GM23338 (cell line): ENCODE results near the gene ZFYVE21. TPM values are rescaled to one million over a fixed set of nuclear protein-coding genes. Genes with fewer than 3 reads are reported as not detected.
A peak's percentile ranks its signal among the peaks of the same experiment; 100 is the strongest.

Experiments used
- ATAC-seq: fragments of 200-7000 bp; cut with Tn5 transposase; 3 replicates; pipeline ENCODE4 v1.9.1; 2020
- DNase-seq: peaks from one replicate; pipeline ENCODE4 v3.0.0-alpha.2; 2015; ENCODE audit warnings: low spot score
- H2AFZ ChIP-seq: fragments of 200-600 bp; sonication (generic); 2 replicates; pipeline ENCODE4 v1.8.0; 2016; ENCODE audit warnings: antibody characterized with exemption, mild to moderate bottlenecking, moderate library complexity
- H3F3A ChIP-seq: fragments of 200-600 bp; sonication (generic); replicated peaks from 2 replicates; pipeline ENCODE4 v1.8.0; 2017; ENCODE audit warnings: antibody characterized with exemption, mixed run types, low read depth
- H3K27ac ChIP-seq: fragments of 200-600 bp; sonication (generic); 2 replicates; pipeline ENCODE4 v1.6.1; 2016; ENCODE audit warnings: low read depth
- H3K27me3 ChIP-seq: fragments of 200-600 bp; sonication (generic); 2 replicates; pipeline ENCODE4 v1.8.0; 2016; ENCODE audit warnings: mild to moderate bottlenecking, mixed run types, moderate library complexity; ENCODE audit not compliant: insufficient read depth
- H3K36me3 ChIP-seq: fragments of 200-600 bp; sonication (generic); 2 replicates; pipeline ENCODE4 v1.8.0; 2016; ENCODE audit warnings: mild to moderate bottlenecking; ENCODE audit not compliant: insufficient read depth
- H3K4me1 ChIP-seq: fragments of 200-600 bp; sonication (generic); 2 replicates; pipeline ENCODE4 v1.8.0; 2016; ENCODE audit warnings: mild to moderate bottlenecking, moderate library complexity; ENCODE audit not compliant: insufficient read depth
- H3K4me2 ChIP-seq: fragments of 200-600 bp; sonication (generic); 2 replicates; pipeline ENCODE4 v1.7.1; 2017; ENCODE audit warnings: mixed run types
- H3K4me3 ChIP-seq: fragments of 200-600 bp; sonication (generic); 2 replicates; pipeline ENCODE4 v1.6.1; 2016; ENCODE audit warnings: mixed run types
- H3K79me2 ChIP-seq: fragments of 200-600 bp; sonication (generic); replicated peaks from 2 replicates; pipeline ENCODE4 v1.8.0; 2017; ENCODE audit warnings: mild to moderate bottlenecking; ENCODE audit not compliant: insufficient read depth
- H3K9me2 ChIP-seq: fragments of 200-600 bp; sonication (generic); 2 replicates; pipeline ENCODE4 v1.8.0; 2017; ENCODE audit not compliant: insufficient read depth
- H4K20me1 ChIP-seq: fragments of 200-600 bp; sonication (generic); replicated peaks from 2 replicates; pipeline ENCODE4 v1.8.0; 2017; ENCODE audit warnings: mild to moderate bottlenecking; ENCODE audit not compliant: insufficient read depth
- H3K27ac Mint-ChIP-seq: 2 replicates; pipeline ENCODE4 v1.8.0; 2020; ENCODE audit warnings: inconsistent platforms, mild to moderate bottlenecking, moderate library complexity, mixed read lengths
- H3K27me3 Mint-ChIP-seq: 3 replicates; pipeline ENCODE4 v1.8.0; 2022; ENCODE audit warnings: low read depth, mild to moderate bottlenecking, moderate library complexity, mixed read lengths, inconsistent platforms; ENCODE audit not compliant: insufficient read depth, poor library complexity
- H3K36me3 Mint-ChIP-seq: 3 replicates; pipeline ENCODE4 v1.8.0; 2021; ENCODE audit warnings: low read depth, mild to moderate bottlenecking, inconsistent platforms, moderate library complexity, mixed read lengths
- H3K4me1 Mint-ChIP-seq: 3 replicates; pipeline ENCODE4 v1.8.0; 2020; ENCODE audit warnings: mild to moderate bottlenecking, inconsistent platforms, mixed read lengths
- H3K4me3 Mint-ChIP-seq: 3 replicates; pipeline ENCODE4 v1.8.0; 2021; ENCODE audit warnings: moderate library complexity, mild to moderate bottlenecking, inconsistent platforms, mixed read lengths
- H3K9me3 Mint-ChIP-seq: 3 replicates; pipeline ENCODE4 v1.8.0; 2020; ENCODE audit warnings: moderate library complexity, mild to moderate bottlenecking, inconsistent platforms, mixed read lengths
- EZH2phosphoT487 ChIP-seq: fragments of 200-600 bp; sonication (generic); IDR thresholded peaks from one replicate; pipeline ENCODE4 v1.8.1; 2018; ENCODE audit warnings: antibody characterized with exemption; ENCODE audit not compliant: unreplicated experiment
- JUNB ChIP-seq: IDR thresholded peaks from one replicate; pipeline ENCODE4 v1.6.1; 2016; ENCODE audit warnings: antibody characterized with exemption; ENCODE audit not compliant: unreplicated experiment
- POLR2AphosphoS5 ChIP-seq: IDR thresholded peaks from 2 replicates; pipeline ENCODE4 v1.6.1; 2016; ENCODE audit warnings: antibody characterized with exemption, low read depth
- ZNF114 ChIP-seq: fragments of 250-450 bp; sonication (Bioruptor Pico); IDR thresholded peaks from 2 replicates; pipeline ENCODE4 v1.5.0; 2020; ENCODE audit warnings: mild to moderate bottlenecking, moderate library complexity
- ZNF331 ChIP-seq: fragments of 250-450 bp; sonication (Bioruptor Pico); IDR thresholded peaks from 2 replicates; pipeline ENCODE4 v1.5.0; 2020; ENCODE audit warnings: low read depth, mild to moderate bottlenecking, moderate library complexity
- polyA plus RNA-seq: library from polyadenylated mRNA; unstranded; fragments of >200 nt; fragmentation: Nextera tagmentation; extraction: Ambion mirVana; gene quantifications from 2 replicates; pipeline ENCODE4 v1.2.1, GENCODE V29; 2016
- total RNA-seq: library from RNA; depleted of rRNA; stranded (reverse); fragments of >200 nt; shearing (Covaris generic); gene quantifications from 2 replicates; pipeline ENCODE4 v1.2.3, GENCODE V29; 2014
- TF ChIP-seq, protein P1 (sequence below): fragments of 250-450 bp; sonication (Bioruptor Pico); IDR thresholded peaks from 2 replicates; pipeline ENCODE4 v1.5.0; 2020; ENCODE audit warnings: mild to moderate bottlenecking, moderate library complexity

The ZFYVE21 gene
- total and polyA plus RNA-seq, 2 experiments from 2014 or later: 88.0 to 89.6 TPM

DNA sequence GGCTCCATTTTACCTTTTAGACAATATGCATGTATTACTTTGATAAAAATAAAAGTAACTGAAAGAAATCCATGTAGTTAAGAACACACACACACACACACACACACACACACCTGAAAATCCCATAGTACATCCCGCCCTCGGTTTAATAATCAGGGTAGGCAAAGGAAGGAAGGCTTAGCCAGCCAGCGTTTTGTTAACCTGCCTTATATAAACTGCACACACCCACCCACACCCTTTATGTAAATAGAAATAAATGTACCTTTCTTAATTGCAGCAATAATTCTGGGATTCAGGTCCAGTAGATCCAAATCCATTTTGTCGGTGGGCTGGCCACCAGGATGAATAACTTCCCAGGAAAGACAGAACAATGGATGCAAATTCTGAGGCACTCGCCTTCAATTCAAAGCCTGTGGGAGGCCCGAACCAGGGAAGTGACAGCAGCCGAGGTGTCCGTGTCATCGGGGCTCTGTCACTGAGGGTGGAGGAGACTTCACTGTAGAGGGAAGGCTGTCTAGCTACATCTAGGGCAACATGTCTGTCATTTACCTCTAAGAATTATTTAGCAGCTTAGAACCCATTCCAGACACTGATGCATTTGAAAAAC lies 4.7 kb upstream of the ZFYVE21 start:
- H3K36me3 ChIP-seq: 0 out of 2 replicates have a peak, but pooled peaks cover 5% of the 10 kb centered on the region
- peak overlapping the region; percentile 30; the same call in 2 of the 3 replicates for H3K4me3 Mint-ChIP-seq
- H2AFZ ChIP-seq: no peak overlapping the region
- H3K79me2 ChIP-seq: peaks cover 20% of the 10 kb centered on the region
- no peaks in the 10 kb centered on the region for H3K9me2 ChIP-seq
- no peak for TF ChIP-seq JUNB
- no peak overlapping the region for H3K4me3 ChIP-seq
- H3K36me3 Mint-ChIP-seq: peaks cover 35% of the 10 kb centered on the region
- no peak overlapping the region for H3K27ac ChIP-seq
- H3F3A ChIP-seq: peaks cover 20% of the 10 kb centered on the region; the same call in 1 of the 2 replicates
- no peaks in the 10 kb centered on the region for H3K27me3 ChIP-seq
- no peak for ATAC-seq
- peaks cover 11% of the 10 kb centered on the region for H3K4me1 ChIP-seq
- peak overlapping the region; percentile 38 for H3K4me2 ChIP-seq
- H4K20me1 ChIP-seq: peaks cover 24% of the 10 kb centered on the region
- no peak for DNase-seq
- H3K27me3 Mint-ChIP-seq: peaks cover 23% of the 10 kb centered on the region
- H3K4me1 Mint-ChIP-seq: peaks cover 28% of the 10 kb centered on the region
- H3K27ac Mint-ChIP-seq: no peak overlapping the region
- H3K9me3 Mint-ChIP-seq: no peaks in the 10 kb centered on the region

DNA sequence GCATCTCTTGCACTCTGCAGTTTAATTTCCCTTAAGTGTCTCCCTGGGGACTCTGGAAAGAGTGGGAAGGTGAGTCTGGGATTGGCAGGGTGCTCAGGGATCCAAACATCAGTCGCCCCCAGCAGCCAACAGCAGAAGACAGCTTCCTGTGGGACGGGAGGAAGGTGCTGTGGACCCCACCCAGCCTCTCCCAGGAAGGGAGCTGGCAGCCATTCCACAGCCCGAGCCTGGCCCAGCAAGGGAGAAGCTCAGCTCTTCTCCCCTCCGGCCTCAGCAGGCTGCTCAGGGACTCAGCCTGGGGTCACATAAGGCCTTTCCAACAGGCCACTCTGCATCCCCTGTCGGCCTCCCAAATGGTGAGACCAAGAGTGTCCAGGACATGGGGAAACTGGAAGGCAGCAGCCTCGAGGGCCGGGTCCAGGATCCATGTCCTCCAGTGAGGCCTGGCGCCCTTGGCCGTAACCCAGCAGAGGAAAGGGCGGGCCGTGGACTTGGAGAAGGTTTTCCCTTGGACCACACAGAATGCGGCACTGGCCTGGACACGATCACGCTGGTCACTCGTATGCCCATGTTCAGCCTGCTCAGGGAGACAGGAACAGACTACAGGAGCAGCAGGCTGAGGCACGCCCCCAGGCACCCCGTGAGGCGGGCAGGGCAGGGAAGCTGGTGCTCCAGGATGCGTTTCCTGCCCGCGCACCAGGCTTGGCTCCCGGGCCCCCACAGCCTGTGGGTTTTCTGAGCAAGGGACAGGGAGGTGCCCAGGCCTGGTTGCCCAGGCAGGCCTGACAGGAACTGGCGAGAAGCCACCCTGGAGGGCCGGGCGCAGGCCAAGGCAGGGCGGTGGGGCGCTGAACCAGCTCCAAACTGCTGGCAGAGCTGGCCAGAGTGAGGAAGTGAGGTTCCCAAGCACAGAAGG lies 3.8 kb upstream of the ZFYVE21 start:
- ATAC-seq: no peak
- peak overlapping the region; percentile 38 for H3K4me2 ChIP-seq
- no peaks in the 10 kb centered on the region for H3K27me3 ChIP-seq
- H3K27ac ChIP-seq: no peak overlapping the region
- no peaks in the 10 kb centered on the region for H3K9me2 ChIP-seq
- H2AFZ ChIP-seq: no peak overlapping the region
- H3K79me2 ChIP-seq: peaks cover 27% of the 10 kb centered on the region
- no peak overlapping the region for H3K27ac Mint-ChIP-seq
- H3K4me1 Mint-ChIP-seq: peaks cover 30% of the 10 kb centered on the region
- H3K36me3 ChIP-seq: 0 out of 2 replicates have a peak, but pooled peaks cover 5% of the 10 kb centered on the region
- H3K4me3 Mint-ChIP-seq: peak overlapping the region; percentile 30; the same call in 1 of the 3 replicates
- H3F3A ChIP-seq: peaks cover 20% of the 10 kb centered on the region; the same call in 1 of the 2 replicates
- H3K4me1 ChIP-seq: peaks cover 11% of the 10 kb centered on the region
- H3K27me3 Mint-ChIP-seq: peaks cover 23% of the 10 kb centered on the region
- no peak for DNase-seq
- peaks cover 35% of the 10 kb centered on the region for H3K36me3 Mint-ChIP-seq
- TF ChIP-seq POLR2AphosphoS5 (0 out of 2 replicates have a peak, but pooled peaks have one; percentile 10), EZH2phosphoT487 (no peak), ZNF114 (no peak)
- H4K20me1 ChIP-seq: peaks cover 24% of the 10 kb centered on the region
- no peak overlapping the region for H3K4me3 ChIP-seq
- H3K9me3 Mint-ChIP-seq: no peaks in the 10 kb centered on the region

DNA sequence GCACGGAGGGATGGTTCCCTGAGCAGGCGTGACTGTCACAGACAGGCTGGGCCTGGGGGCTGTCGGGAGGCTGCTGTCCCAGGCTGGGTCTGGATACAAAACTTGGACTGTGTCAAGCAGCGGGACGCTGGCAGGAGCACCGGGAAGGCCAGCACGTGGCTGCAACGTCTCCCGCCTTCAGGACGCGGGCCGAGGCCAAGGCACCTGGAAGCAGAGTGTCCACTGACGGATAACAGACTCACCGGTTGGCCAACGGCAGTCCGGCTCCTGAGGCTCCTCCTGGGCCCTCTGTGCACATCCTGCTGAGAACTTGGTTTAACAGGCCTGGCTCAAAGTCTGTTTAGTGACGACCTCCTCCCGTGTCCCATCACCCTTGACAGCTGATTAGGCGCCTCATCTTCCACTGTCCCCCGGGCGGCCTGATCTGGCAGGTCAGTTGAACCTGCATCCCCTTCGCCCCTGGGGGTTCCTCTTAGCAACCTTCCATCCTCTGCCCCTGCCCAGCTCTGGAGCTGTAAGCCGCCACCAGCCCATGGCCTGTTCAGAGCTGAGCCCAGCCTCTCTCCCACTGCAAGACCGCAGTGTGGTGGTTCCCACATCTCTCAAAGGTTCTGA lies 2.9 kb upstream of the ZFYVE21 start:
- H3K4me2 ChIP-seq: no peak overlapping the region
- peak overlapping the region; percentile 78 for H3K27ac Mint-ChIP-seq
- H3K9me2 ChIP-seq: no peaks in the 10 kb centered on the region
- peak overlapping the region; percentile 88; the same call in 2 of the 3 replicates for H3K4me3 Mint-ChIP-seq
- peaks cover 20% of the 10 kb centered on the region; the same call in 1 of the 2 replicates for H3F3A ChIP-seq
- no peaks in the 10 kb centered on the region for H3K9me3 Mint-ChIP-seq
- H3K27me3 Mint-ChIP-seq: peaks cover 23% of the 10 kb centered on the region
- H4K20me1 ChIP-seq: peaks cover 24% of the 10 kb centered on the region
- no peak overlapping the region for H3K27ac ChIP-seq
- H3K36me3 Mint-ChIP-seq: peaks cover 37% of the 10 kb centered on the region
- peaks cover 37% of the 10 kb centered on the region for H3K79me2 ChIP-seq
- H2AFZ ChIP-seq: no peak overlapping the region
- 0 out of 2 replicates have a peak, but pooled peaks cover 5% of the 10 kb centered on the region for H3K36me3 ChIP-seq
- peaks cover 11% of the 10 kb centered on the region for H3K4me1 ChIP-seq
- H3K4me3 ChIP-seq: no peak overlapping the region
- H3K4me1 Mint-ChIP-seq: peaks cover 39% of the 10 kb centered on the region
- no peak for ATAC-seq
- no peak for DNase-seq
- H3K27me3 ChIP-seq: no peaks in the 10 kb centered on the region
- TF ChIP-seq, protein P1, sequence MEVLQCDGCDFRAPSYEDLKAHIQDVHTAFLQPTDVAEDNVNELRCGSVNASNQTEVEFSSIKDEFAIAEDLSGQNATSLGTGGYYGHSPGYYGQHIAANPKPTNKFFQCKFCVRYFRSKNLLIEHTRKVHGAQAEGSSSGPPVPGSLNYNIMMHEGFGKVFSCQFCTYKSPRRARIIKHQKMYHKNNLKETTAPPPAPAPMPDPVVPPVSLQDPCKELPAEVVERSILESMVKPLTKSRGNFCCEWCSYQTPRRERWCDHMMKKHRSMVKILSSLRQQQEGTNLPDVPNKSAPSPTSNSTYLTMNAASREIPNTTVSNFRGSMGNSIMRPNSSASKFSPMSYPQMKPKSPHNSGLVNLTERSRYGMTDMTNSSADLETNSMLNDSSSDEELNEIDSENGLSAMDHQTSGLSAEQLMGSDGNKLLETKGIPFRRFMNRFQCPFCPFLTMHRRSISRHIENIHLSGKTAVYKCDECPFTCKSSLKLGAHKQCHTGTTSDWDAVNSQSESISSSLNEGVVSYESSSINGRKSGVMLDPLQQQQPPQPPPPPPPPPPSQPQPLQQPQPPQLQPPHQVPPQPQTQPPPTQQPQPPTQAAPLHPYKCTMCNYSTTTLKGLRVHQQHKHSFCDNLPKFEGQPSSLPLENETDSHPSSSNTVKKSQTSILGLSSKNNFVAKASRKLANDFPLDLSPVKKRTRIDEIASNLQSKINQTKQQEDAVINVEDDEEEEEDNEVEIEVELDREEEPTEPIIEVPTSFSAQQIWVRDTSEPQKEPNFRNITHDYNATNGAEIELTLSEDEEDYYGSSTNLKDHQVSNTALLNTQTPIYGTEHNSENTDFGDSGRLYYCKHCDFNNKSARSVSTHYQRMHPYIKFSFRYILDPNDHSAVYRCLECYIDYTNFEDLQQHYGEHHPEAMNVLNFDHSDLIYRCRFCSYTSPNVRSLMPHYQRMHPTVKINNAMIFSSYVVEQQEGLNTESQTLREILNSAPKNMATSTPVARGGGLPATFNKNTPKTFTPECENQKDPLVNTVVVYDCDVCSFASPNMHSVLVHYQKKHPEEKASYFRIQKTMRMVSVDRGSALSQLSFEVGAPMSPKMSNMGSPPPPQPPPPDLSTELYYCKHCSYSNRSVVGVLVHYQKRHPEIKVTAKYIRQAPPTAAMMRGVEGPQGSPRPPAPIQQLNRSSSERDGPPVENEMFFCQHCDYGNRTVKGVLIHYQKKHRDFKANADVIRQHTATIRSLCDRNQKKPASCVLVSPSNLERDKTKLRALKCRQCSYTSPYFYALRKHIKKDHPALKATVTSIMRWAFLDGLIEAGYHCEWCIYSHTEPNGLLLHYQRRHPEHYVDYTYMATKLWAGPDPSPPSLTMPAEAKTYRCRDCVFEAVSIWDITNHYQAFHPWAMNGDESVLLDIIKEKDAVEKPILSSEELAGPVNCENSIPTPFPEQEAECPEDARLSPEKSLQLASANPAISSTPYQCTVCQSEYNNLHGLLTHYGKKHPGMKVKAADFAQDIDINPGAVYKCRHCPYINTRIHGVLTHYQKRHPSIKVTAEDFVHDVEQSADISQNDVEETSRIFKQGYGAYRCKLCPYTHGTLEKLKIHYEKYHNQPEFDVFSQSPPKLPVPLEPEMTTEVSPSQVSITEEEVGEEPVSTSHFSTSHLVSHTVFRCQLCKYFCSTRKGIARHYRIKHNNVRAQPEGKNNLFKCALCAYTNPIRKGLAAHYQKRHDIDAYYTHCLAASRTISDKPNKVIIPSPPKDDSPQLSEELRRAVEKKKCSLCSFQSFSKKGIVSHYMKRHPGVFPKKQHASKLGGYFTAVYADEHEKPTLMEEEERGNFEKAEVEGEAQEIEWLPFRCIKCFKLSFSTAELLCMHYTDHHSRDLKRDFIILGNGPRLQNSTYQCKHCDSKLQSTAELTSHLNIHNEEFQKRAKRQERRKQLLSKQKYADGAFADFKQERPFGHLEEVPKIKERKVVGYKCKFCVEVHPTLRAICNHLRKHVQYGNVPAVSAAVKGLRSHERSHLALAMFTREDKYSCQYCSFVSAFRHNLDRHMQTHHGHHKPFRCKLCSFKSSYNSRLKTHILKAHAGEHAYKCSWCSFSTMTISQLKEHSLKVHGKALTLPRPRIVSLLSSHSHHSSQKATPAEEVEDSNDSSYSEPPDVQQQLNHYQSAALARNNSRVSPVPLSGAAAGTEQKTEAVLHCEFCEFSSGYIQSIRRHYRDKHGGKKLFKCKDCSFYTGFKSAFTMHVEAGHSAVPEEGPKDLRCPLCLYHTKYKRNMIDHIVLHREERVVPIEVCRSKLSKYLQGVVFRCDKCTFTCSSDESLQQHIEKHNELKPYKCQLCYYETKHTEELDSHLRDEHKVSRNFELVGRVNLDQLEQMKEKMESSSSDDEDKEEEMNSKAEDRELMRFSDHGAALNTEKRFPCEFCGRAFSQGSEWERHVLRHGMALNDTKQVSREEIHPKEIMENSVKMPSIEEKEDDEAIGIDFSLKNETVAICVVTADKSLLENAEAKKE: no peak
- TF ChIP-seq ZNF331 (CRISPR knock-in tag): no peak
- no peak for TF ChIP-seq POLR2AphosphoS5
